Measurements from ENCODE around the gene KCNT2.
"Not testable (repeated sequence)": the region's sequence is repeated elsewhere in the genome, so short reads cannot be mapped to it uniquely, and the experiment has no call there.

KCNT2 gene

DNA sequence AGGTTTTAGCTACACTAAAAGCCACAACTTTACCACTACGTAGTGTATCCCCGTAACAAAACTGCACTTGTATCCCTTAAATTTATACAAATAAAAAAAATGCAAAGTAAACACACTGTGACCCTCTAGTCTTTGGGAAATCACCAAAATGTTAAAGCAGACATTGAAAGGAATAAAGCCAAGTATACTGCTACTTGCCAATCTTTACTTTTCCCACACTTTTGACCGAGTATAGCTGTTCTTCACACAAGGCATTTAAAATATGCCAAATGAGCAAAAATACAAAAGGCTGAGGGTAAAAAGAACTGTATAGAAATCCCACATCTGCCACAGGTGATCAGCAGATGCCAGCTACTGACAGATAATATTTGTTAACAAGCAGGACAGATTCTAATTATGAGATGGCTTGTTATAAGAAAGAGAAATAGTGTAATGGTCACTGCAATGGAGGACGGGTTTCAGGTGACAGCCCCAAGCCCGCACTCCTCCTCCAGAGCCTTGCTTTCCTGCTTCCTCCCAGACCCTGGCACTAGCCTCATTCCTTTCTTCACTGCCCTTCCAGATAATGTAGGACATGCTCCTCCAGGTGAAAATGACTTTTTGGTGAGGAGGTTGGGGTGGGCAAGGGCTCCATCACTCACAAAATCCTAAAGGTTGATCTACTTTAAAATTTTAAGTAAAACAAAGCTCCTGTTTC, 18.1 kb downstream of the KCNT2 start:
- no peak for DNase-seq

DNA sequence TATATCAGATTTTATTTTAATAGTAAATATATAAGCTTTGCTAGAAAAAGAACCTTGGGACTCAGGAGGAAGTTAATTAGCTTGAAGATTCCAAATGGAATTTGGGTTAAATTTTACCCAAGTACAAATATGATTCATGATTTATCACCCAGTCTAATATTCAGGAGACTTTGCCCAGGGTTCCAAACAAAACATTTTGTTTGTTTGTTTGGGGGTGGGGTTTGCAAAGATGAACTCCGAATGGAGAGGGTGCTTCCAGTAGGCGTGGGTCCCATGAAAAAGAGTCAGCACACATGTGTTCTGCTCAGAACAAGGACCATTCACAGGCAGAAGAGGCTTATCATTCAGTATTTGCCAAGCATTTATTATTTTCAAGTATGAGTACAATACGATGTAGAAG, 23.5 kb downstream of the KCNT2 start:
- peak; percentile 5 for DNase-seq

DNA sequence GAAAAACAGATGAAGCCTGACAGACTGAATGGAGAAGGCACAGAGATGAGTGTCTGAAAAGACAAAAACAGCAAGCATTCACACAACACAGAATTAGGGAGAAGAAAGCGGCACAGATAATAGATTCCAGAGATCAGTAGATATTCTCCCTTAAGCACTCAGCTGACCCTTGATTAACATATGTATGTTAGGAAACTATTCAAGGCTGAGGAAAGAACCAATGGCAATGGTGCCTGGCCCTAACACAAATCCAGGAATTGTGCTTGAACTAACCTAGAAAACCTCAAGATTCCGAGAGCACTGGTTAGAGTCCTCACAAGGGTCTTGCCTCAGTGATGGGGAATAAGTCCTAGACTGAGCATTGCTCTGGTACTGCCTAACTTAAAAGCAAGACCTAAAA, 30.9 kb downstream of the KCNT2 start:
- DNase-seq, result no peak

DNA sequence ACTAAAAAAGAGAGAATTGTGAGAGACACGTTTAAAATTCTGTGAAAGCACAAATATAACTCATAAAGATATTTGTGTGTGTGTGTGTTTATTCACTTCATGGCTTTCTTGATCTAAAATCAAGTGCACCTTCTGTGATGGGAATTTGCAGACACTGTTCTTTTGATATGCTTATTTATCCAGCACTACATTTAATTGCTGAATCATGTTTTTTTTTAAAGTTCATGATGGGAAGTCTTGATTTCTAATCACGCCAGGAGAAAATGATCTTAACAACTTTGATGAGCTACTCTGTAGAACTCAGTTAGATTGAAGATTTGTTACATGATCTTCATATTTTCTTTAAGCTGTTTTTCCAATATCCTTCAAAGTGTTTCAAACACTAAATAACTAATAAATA, 35.0 kb downstream of the KCNT2 start:
- DNase-seq, result no peak

DNA sequence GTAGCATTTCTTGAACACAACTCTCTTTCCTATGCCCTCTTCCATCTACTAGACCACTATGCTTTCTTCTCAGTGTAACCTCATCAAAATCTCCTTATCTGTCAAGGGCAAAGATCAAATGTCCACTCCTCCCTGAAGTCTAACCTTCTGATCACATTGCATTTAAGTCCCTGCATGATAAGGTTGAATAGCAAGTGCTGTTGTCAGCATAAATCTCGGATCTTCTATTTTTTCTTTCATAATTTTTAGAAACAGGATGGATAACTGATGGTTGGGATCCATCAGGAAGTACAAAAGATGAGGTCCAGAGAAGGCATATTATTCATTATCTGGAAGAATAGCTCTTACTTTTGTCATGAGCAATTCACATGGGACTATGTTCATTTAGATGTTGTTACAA, 41.0 kb downstream of the KCNT2 start:
- no peak for DNase-seq

DNA sequence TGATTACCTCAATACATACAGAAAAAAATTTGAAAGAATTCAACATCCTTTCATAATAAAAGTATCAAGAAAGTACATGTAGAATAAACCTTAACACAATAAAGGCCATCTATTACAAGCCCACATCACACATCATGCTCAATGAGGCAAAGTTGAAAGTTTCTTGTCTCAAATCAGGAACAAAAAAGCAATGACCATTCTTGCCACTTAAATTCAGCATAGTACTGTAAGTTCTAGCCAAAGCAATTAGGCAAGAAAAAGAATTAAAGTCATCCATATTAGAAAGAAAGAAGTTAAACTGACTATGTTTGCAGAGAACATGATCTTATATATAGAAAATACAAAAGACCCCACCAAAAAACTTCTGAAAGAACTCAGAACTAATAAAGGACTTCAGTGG, 44.5 kb downstream of the KCNT2 start:
- DNase-seq, result no peak

DNA sequence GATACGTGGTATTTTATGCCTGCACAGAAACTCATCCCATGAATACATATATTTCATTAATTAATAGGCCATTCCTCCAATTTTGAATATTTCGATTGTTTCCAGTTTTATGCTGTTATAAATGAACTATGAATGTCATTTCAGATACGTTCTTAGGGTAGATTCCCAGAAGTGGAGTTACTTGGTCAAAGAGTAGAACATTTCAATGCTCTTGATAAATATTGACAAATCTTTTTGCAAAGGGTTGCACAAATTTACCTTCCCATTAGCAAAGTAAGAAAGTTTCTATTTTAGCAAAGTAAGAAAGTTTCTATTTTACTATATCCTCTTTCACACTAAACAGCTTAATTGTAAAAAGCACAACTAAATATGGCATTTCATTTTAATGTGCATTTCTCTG, 48.9 kb downstream of the KCNT2 start:
- no peak for DNase-seq

DNA sequence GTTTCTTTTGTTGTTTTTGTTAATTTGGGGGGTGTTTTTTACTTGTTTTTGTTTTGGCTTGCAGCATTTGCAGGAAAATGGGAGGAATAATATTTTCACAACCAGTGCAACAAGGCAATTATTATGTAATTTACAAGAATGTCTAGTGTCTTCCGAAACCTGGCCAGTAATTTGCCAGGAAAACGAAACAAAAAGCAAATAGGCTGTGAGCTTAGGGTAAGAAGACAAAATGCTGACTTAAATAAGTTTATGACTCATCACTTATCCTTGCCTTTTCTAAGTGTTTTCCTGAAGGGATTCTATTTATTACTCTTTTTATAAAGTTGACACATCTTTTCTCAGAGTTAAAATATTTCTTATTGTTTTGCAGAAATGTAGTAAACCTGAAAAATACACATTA, 49.8 kb downstream of the KCNT2 start:
- peak; percentile 53 for DNase-seq

DNA sequence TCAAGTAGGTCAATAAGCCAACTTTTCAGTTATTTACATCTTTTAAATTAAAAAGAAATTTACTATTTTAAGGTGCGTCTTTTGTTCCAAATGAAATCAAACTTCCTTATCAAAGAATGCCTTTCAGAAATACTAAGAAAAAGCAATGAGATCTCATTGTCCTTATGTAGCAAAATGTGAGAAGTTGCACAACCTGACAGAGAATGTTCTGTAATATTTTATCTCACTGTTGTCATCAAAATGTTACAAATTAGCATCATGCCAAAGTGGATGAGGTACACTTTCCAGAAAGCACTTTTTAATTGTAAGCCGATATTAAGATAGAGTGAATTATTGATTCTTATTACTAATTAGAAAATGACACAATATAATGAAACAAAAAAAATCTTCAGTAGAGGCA, 50.4 kb downstream of the KCNT2 start:
- no peak for DNase-seq

DNA sequence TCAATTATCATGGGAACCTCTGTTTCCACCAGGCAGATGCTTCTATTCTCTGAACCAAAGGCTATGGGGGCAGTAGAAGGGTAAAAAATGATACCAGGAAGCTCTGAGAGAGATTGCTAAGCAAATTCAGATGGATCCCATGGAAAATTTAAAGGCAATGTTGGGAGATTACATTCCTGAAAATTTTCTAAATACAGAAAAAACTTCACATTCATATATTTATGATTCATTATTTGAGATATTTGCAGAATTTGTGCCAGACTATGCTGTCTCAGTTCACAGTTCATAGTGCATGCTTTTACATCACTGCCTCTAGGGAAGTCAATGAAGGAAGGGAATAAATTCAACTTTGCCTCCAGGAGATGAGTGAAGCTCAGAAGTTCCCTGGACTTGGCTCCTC, 57.5 kb downstream of the KCNT2 start:
- no peak for DNase-seq

DNA sequence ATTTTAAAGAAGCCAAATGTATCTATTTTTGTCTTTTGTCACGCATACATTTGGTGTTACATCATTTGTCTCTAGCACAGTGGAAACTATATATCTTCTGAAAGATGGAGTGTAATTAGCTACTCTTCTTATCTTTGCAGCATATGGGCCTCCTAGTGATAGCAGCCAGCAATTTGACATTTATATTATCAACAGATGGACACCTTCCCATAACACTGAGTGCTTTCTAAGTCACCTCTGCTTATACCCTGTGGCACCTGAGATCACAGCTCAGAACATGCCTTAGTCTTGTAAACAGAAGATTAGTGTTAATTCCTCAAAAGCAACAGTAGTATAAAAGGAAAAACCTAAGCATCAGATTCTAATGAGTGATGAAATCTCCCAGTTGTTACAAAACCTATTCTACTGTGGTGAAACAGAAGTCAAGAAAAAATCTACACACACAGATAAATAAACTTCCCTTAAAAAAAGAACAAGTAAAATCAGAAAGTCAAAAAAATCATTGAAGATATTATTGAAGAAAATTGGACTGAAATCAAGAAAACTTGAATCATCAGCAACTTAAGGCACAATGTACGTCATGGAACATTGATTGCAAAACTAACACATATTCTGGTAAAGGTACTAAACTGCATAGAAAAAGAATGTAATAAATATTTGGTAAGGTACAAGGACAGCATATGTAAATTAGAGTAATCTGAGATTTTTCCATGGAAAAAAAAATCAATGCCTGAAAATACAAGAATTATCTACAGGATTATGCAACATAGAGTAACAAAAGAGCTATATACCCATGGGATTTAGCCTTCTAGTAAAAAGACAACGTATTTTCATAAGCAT, 61.7 kb downstream of the KCNT2 start:
- no peak for DNase-seq

DNA sequence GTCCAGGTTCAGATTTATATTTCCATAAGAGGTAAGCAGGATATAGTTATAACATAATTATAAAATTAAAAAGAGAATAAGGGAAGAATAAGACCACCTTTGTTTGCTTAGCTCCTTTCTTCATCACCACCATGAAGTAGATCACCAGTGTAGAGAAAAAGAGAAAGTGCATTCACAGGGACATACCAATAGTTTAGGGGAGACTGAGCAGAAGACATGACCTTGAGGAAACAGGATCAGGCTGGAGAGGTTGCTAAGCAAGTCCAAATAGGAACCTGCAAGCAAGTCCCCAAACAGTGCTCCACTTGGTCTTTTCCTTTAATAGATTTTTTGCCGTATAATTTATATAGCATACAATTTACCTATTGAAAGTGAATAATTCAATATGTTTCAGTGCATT, 63.0 kb downstream of the KCNT2 start:
- no peak for DNase-seq

DNA sequence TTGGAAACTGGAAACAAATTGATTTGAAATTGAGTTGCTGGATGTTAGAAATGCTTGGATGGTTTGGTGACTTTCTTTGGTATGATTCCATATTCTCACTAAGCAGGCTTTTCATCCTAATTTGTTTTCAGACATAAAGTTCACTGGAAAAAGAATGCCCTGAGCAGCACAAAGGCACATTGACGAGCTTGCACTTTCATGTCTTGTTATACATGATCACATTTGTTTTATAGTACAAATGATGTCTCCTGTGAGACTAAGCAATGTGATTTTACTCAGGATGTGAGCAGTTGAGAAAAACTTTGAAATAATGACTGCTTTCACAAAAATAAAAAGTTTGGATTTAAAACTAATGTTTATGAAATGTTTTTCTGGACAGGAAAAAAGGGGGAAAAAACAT, 63.6 kb downstream of the KCNT2 start:
- no peak for DNase-seq

DNA sequence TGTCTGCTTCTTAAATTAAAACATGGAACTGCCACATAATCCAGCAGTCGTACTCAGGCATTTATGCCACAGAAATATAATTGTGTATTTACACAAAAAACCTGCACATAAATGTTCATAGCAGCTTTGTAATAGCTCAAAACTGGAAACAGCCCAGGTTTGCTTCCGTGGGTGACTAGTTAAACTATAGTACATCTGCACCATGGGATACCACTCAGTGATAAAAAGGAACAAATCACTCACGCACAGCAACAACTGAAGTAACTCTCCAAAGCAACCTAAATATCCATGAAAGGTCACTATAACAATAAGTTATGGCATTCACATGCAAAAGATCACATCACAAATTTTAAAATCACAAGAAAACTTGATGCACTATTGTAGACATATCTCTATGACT, 64.4 kb downstream of the KCNT2 start:
- DNase-seq, result no peak

DNA sequence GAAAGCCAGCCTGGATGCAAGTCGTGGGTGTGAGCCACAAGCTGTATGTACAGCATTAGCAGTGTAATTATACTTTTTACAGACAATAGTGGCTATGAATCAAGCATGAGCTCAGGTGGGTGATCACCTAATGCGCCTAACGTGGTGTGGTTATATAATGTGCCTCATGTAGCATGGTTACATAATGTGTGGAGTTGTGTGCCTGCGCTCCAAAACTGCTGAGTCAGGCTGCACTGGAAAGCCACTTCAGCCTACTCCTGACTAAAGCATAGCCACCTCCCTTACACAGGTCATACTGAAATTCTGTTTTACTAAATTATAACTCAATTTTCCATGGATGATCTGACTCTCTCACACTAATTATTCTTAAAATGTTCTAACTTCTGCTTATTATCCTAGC, 69.8 kb downstream of the KCNT2 start:
- peak; percentile 57 for DNase-seq

DNA sequence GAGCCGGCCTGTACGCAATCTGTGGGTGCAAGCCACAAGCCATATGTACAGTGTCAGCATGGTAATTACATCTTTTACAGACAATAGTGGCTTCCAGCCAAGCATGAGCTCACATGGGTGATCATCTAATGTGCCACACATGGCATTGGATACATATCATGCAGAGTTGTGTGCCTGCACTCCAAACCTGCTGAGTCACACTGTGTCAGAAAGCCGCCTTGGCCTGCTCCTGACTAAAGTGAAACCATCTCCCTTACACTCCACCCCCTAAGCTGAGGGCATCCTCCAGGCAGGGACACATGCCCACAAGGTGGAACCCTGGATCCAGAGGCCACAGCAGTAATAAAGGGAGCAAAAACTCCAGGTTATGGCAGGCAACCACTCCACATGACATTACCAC, 72.5 kb downstream of the KCNT2 start:
- DNase-seq, result peak; percentile 82

DNA sequence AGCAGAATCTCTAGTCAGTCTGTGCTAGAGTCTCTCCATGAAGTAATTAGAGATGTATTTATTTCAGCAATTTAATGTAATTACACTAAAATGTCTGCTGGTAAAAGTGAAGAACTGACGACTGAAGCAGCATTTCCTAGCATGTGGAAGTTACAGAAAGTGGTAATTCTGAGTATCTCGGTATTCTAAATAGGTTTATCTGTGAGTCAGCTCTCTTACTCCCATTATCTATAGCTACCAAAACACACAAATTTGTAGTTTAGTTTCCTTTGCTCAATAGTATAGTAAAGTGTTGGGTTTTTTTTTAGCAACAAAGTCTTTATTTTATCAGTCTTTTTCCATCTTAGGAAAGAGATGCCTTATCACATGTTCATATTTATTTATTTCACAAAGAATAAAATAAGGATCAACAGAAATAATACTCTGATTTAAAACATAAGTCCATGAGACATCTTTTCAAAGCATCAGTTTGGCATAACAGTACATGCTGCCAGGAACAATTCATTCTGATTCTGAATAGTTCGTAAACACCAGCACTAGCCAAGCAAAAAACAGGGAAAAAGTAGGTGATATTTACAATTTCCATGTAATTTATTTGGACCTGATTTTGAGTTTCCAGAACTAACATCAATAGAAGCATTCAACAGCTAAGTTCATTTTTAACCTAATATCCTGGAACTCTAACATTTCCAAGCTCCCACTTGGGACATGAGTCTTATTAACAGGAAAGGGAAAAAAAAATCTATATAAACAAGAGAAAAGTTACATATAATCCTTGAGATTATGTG, 76.3 kb downstream of the KCNT2 start:
- no peak for DNase-seq

DNA sequence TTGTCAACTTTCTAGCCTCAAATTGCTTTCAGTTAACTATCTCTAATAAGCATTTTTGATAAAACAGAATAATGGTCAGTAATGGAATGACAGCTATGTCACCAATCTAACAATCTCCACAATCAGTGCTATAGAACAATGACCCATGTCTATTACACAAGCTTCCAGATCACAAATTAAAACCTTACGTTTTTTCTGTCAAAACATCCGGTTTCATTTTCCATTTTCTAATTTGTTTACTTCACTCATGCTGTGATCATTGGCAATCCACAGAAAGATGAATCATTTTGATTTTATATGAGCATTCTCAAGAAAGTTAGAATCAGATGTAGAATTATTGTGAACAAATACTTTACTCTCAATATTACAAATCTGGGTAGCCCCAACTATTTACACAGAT, 80.3 kb downstream of the KCNT2 start:
- no peak for DNase-seq

DNA sequence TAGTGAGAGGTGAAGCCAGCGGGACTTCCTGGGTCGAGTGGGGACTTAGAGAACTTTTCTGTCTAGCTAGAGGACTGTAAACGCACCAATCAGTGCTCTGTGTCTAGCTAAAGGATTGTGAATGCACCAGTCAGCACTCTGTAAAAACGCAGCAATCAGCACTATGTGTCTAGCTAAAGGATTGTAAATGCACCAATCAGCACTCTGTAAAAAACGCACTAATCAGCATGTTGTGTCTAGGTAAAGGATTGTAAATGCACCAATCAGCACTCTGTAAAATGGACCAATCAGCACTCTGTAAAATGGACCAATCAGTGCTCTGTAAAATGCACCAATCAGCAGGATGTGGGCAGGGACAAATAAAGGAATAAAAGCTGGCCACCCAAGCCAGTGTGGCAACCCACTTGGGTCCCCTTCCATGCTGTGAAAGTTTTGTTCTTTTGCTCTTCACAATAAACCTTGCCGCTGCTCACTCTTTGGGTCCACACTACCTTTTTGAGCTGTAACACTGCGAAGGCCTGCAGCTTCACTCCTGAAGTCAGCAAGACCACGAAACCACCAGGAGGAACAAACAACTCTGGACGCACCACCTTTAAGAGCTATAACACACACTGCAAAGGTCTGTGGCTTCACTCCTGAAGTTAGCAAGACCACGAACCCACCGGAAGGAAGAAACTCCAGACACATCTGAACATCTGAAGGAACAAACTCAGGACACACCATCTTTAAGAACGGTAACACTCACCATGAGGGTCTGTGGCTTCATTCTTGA, 85.5 kb downstream of the KCNT2 start:
- not testable (repeated sequence) for DNase-seq

DNA sequence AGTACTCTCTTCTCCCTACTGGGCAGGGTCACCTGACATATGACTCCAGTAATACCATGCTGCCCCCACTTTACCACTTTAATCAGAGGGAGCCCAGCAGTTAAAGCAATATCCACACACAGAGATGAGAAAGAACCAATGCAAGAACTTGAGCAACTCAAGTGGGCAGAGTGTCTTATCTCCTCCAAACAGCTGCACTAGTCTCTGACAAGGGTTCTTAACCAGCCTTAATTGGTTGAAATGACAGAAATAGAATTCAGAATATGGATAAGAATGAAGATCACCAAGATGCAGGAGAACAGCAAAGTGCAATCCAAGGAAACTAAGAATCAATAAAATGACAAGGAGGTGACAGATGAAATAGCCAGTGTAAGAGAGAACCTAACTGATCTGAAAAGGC, 91.0 kb downstream of the KCNT2 start:
- DNase-seq, result no peak

DNA sequence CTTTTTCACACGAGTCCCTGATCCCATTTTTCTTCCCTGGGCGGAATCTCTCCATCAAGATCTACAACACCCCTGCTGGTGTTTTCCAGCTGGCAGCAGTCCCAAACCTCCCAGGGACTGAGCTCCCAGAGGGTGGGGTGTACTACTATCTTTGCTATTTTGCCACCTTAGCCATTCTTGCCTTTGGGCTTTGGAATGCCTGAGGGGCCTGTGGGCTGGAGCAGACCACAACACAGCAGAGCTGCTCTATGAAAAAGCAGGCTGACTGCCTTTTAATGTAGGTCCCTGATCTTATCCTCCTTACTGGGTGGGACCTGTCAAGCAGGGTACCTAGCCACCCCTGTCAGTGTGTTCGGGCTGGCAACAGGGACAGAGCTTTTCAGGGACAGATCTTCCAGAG, 91.9 kb downstream of the KCNT2 start:
- no peak for DNase-seq

DNA sequence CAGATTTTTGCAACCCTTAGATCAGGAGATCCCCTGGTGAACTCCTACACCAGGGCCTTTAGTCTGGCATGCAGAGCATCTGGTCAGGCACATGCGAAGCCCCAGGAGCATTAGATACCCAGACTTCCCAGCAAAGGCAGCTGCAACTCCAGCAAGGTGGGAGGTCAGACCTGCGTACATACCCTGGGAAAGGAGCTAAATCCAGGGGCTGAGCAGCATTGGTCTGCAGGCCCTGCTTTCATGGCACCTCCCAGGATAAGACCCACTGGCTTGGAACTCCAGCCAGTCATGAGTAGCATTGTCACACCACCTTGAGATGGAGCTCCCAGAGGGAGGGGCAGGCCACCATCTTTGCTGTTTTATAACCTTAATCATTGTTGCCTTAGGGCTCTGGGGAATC, 92.3 kb downstream of the KCNT2 start:
- DNase-seq, result no peak

DNA sequence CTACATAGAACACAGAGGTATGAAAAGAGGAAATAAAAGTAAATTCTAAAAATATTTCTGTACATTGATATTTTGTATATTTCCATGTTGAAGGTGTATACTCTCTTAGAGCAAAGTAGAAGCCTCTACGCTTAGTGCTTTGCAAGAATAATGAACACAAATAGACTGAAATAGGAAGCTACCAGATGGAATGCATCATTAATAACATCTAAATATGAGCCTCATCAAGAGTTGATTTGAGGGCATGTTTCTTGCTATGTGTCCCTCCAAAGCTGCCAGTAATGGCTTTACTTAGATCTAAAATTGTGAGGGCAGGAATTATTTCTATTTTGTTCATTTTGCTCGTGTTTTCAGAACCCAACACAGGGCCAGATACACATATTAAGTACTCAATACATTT, 94.4 kb downstream of the KCNT2 start:
- no peak for DNase-seq

All from DMS53 (cell line).